GM19395 (cell line): Measurements from ENCODE around the gene ANKRD11.

ENCODE experiments used
- ATAC-seq: cut with Tn5 transposase; IDR thresholded peaks from one replicate; pipeline ENCODE4 v1.9.1; 2021; ENCODE audit warnings: mild to moderate bottlenecking, moderate library complexity; ENCODE audit not compliant: unreplicated experiment

The ANKRD11 gene

DNA sequence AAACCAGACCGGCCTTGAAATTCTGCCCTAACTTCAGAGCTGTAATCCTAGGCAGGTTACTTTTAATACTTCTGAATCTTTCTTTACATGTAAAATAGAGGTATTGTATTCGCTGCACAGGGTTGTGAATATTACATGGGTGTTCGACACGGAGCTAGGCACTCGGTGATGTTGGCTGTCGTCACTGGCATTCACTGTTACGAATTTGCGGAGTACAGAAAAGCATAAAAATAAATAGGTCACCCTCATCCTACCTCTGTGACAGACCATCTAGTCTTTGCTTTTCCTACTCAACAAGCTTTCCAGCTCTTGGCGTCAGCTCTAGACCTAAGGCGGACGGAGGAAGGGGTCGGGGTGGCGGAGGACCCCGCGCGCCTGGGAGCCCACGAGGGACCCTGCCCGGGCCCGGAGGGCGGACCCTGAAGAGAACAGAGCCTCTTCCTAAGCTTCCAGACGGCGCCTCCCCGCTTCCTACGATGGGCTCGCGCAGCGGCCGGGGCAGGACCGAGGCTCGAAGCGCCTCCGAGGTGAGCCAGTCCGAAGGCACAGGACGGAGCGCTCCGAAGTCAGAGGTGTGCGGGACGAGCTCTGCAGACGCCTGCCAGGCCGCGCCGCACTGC is 17.0 kb upstream of the ANKRD11 start:
- peak; percentile 7 for ATAC-seq

DNA sequence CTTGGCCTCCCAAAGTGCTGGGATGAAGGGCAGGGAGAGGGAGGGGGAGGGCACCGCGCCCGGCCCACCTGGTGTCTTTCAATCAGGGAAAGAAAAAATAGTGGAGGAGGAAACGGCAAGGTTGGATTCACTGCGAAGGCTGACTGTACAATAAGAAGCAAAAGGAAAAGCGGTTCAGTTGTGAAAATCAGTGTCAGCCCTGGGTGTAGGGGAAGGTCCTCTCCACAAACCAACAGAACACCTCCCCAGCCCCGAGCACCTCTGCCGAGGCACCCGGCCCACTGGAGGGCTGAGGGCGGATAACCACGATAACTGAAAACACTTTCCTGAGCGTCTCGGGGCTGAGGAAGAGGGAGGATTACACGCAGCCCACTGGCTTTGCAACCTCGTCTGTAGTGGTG is 16.4 kb upstream of the ANKRD11 start:
- ATAC-seq, result no peak

DNA sequence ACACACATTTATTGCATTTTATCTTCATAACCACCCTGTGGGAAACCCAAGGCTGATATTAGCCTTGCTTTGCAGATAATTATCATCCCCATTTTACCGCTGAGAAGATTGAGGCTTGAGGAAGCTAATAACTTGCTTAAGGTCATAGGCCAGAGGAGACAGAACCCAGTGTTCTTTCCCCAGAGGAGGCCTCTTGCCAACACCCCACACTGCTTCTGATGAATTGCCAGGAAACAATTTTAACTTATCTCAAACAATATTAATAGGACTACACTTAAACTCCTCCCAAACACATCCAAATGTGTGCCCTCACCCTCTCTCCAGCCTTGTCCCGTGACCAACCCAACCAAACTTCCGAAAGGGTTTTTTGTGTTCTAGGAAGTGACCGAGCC is 15.7 kb upstream of the ANKRD11 start:
- ATAC-seq, result no peak

GRCh38 chr16:89505204-89506112 is 15.1 kb upstream of the ANKRD11 start:
- peak; percentile 71 for ATAC-seq

DNA sequence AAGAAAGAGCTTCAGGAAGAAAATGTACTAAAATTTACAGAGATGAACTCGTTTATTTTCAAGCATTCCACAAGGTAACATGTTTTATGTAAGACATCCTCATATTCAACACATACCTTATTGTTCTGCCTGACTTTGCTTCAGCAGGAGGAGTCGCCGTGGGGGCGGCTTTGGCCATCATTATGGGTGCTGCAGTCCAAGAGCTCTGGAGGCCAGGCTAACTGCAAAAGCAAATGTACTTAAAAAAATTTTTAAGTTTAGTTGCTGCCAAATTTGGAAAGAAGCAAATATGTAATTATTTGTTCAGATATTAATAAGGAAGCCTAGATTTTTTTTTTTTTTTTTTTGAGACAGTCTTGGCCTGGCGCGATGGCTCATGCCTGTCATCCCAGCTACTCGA is 13.7 kb upstream of the ANKRD11 start:
- no peak for ATAC-seq

- ATAC-seq, result no peak
Observed at GRCh38 chr16:89502081-89502843, 11.9 kb upstream of the ANKRD11 start.

- ATAC-seq, result no peak
Observed at GRCh38 chr16:89499767-89500166, 9.4 kb upstream of the ANKRD11 start.

DNA sequence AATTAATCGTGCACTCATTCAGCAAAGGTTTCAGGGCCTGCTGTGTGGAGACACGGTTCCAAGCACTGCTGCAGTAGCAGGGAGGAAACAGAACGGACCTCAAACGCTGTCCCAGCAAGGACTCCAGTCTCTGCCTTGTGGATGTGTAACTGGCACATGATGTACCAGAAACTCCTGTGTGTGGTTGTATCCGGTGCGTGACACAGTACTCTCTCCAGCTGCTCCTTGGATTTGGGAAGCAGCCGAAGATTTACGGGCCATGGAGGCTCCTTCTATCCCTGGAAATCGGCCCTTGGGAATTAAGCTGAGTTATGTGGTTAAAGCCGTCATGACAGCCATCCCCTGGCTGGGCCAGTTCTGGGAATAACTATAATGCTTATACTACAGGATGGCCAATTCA is 8.5 kb upstream of the ANKRD11 start:
- no peak for ATAC-seq

GRCh38 chr16:89495121-89495520 is 4.8 kb upstream of the ANKRD11 start:
- ATAC-seq, result no peak

DNA sequence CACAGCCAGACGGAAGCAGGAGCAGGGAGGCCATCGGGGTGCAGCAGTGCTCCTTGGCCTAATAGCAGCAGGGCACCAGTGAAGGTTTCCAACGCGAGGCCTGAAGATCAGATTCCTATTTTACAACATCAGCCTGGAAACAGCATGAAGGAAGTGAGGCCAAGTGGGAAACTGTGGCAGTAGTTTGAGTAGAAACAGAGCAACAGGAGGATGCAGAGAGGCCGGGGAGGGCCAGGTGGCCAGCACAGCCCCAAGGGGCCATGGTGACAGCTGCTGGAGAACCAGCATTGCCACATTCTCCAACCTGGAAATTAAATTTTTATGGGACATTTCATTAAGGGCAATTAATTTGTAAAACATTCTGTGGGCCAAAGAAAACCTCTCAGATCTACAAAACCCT is 3.4 kb upstream of the ANKRD11 start:
- ATAC-seq, result no peak

- no peak for ATAC-seq
Observed at GRCh38 chr16:89491974-89492687, 1.8 kb upstream of the ANKRD11 start.

DNA sequence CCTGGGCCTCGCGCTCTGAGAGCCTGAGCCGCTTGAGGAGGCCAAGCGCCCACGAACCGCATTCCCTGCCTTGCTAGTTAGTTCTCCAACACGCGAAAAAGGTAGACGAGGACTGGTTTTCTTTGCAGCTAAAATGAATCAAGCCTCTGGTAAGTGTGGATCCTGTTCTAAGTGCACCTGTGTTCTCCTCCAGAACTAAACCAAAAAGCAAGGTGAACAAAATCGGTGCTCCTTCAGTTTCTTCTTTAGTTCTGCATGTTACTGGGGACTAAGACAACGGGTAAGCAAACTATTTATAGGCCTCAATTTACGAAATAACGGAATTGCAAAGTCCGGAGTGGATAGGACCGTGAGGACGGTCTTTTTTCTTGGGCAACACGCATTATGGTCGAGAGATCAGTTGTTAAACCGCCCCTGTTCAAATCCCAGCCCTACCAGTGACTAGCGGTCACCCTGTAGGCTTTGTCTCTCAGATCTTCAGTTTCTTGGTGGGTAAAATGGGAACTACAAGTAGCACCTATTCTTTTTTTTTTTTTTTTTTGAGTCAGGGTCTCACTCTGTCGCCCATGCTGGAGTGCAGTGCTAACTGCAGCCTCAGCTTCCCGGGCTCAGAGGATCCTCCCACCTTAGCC is 993 bp upstream of the ANKRD11 start:
- ATAC-seq, result no peak

- ATAC-seq, result no peak
Observed at GRCh38 chr16:89489898-89490438, 393 bp downstream of the ANKRD11 start.

GRCh38 chr16:89489040-89489897 is 1.1 kb downstream of the ANKRD11 start:
- ATAC-seq, result no peak

DNA sequence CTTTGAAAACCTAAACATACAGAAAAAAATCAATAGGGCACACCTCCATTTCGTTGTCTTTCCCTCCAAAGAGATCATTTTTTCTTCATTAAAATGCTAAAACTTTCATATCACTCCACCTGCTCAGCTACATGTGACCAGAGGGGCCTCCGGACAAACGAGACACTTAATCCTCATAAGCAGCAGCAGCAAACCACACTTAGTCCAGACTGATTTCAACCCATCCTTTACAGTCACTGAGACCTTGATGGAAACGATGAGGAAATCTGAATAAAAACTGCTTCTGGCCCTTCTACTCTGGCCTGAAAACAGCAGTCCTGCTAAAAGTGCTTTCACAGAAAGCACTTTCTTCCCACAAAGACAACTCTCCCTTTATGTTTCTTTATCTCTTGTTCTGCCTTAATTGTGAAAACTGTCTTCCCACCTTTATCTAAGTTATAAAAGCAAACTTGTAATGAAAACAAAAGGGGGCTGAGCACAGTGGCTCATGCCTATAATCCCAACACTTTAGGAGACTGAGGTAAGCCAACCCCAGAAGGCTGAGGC is 4.6 kb downstream of the ANKRD11 start:
- no peak for ATAC-seq

- peak; percentile 36 for ATAC-seq
Observed at GRCh38 chr16:89484923-89485679, 5.3 kb downstream of the ANKRD11 start.

- no peak for ATAC-seq
Observed at GRCh38 chr16:89484041-89484501, 6.3 kb downstream of the ANKRD11 start.

GRCh38 chr16:89482817-89483205 is 7.5 kb downstream of the ANKRD11 start:
- no peak for ATAC-seq
